Activated T-cell treated with anti-CD3 and anti-CD28 coated beads for 4 hours (primary cell): ENCODE data around the gene FMO3.

ENCODE experiments used
- DNase-seq: peaks from one replicate; pipeline ENCODE4 v3.0.0-alpha.2; 2020

The FMO3 gene

GRCh38 chr1:171090604-171091003 lies at the start of gene FMO3:
TSS of gene FMO3 (plus strand) at chr1:171090905. CDS start at chr1:171092659, 1,754 bp downstream.
- DNase-seq: no peak

DNA sequence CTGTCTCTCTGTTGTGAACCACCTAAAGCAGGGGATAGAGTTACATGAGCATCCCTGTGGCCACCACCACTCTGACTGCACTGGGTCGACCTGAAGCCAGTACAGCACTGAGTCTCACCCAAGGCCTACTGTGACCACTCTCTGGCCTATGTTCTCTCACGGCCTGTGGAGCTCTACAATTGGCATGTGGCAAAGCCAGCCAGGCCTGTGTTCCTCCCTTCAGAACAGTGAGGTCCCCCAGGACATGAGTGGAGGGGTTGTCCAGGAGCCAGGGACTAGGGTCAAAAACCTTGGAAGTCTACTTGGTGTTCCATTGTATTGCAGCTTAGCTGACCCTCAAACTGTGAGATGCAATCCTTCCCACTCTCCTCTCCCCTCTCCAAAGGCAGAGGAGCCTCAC lies 42.7 kb upstream of the FMO3 start:
- no peak for DNase-seq

- DNase-seq: no peak
Observed at GRCh38 chr1:171052977-171053376, 37.7 kb upstream of the FMO3 start.

GRCh38 chr1:171055966-171056643 lies 34.6 kb upstream of the FMO3 start:
- no peak for DNase-seq

- DNase-seq: no peak
Observed at GRCh38 chr1:171061425-171062143, 29.1 kb upstream of the FMO3 start.

DNA sequence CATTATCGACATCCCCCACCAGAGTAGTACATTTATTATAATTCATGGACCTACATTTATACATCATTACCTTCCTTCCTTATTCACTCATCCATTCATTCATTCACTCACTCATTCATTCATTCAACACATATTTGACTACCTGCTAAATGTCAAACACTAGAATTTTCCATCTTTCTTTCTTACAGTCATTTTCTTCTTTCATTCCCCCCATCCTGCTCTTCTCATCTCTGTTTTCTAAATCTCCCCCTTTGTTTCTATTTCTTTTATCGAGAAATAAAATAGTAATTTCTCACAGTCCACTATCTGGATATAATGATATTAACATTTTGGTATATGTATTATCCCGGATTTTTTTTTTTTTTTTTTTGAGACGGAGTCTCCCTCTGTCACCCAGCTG lies 27.8 kb upstream of the FMO3 start:
- DNase-seq: no peak

- DNase-seq: no peak
Observed at GRCh38 chr1:171075041-171075440, 15.7 kb upstream of the FMO3 start.

DNA sequence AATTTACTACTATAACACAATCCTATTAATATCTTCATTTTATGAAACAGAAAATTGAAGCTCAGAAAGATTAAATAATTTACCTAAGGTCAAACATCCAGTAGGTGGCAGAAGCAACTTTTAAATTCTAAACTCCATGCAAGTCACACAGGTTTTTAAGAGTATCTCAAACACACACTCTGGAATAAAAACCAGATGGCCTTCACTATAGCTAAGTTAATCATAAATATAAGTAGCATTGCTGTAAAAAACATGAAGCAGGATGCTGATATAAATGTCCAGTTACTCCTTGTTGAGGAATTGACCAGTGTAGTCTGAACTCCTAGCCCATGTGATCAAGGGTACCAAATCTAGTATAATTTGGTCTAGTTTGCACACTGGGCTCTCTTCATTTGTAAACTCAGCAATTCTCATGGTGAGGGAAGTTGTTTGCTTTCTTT lies 9.4 kb upstream of the FMO3 start:
- no peak for DNase-seq

- no peak for DNase-seq
Observed at GRCh38 chr1:171081763-171082201, 8.9 kb upstream of the FMO3 start.

DNA sequence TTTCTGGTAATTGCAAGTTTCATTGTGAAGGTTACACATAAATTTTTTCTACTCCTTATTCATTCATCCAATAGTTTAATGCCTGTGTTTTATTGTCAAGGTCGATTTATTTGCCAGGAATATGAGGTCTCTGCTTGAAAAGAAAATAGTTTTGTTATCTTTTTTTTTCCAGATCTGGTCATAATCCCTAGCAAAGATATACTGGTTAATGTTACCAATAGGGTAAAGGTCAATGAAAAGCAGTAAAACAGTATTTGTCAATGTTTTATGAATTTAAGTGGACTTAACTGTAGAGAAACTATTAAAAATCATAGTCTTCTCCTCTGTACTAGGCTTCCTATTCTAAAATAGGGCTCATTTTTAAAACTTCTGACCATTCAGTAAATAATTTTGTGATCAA lies 8.1 kb upstream of the FMO3 start:
- no peak for DNase-seq

GRCh38 chr1:171083222-171083621 lies 7.5 kb upstream of the FMO3 start:
- no peak for DNase-seq

- DNase-seq: no peak
Observed at GRCh38 chr1:171084091-171084490, 6.6 kb upstream of the FMO3 start.

DNA sequence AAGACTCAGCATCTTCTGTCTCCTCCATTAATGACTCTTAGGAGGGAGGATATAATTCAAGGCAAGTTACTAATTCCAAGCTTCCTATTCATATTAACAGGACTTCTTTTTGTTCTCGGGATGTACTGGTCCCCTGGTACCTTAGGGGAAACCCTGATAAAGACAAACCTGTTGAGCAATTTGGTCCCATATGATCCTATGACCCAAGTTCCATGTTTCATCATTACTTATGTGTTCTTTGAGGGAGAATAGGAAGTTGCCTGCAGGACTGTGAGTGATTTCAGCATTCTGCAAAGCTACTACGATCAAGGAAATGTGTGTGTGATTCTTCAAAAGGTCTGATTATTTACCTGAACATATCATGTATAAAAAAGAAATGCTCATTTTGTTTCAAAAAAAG lies 5.8 kb upstream of the FMO3 start:
- DNase-seq: no peak

DNA sequence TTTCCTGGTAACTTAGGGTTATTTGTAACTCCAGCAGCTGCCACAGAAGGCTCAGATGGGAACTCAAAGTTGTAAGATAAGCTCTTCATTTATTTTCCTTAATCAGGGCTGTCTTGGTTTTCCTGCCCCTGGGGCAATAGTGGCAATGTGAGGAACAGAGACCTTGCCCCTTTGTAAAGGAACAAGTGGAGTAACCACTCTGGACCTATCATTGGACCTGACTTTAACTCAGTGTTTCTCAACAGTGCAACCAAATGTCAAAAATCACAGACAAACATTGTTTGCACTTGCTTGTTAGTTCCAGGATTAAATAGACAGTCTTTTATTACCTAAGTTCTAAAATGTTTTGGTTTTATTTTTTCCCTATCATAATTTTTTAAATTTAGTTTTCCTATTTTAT lies 2.8 kb upstream of the FMO3 start:
- no peak for DNase-seq

DNA sequence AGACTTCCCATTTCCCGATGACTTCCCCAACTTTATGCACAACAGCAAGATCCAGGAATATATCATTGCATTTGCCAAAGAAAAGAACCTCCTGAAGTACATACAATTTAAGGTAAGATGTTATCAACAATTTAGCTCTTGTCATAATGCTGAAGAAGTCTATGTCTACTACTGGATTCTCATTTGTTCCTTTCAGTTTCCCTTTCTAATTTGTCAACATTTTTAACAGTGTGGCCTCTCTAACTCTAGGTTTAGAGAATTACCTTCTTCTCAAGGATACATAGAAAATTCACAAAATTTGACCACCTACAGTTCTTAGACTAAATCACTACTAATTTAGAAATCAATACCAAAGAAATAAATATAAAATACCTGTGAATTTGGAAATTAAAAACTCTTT lies 13.2 kb downstream of the FMO3 start:
- no peak for DNase-seq

GRCh38 chr1:171107262-171107940 lies 16.7 kb downstream of the FMO3 start:
- no peak for DNase-seq

DNA sequence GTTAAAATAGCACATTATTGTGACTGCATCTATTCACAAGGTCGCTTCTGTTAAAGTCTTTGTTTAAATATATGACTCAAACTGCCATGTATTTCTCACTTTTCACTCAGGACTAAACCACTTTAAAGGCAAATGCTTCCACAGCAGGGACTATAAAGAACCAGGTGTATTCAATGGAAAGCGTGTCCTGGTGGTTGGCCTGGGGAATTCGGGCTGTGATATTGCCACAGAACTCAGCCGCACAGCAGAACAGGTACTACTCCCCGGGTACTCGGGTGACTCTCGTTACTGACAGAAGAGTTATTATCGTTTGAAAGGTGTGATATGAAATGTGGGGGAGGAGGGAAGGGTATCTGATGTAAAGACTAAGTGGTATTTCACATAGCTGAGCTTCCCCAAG lies 17.3 kb downstream of the FMO3 start:
- no peak for DNase-seq

DNA sequence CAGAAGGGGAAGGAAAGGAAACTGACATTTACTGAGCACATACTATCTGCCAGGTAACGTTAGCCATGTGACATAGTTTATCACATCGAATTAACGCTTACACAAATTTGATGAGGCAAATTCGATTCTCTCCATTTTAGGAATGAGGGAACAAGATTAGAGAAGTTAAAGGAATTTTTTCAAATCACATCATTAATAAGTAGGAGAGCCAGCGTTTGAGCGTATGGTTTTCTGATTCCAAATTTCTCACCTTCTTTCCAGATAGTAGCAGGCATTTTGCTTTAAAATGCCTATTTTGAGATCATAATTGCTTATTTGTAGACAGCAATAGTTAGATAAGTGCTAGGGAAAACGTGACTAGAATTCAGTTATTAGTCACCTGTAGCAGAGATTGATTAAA lies 19.3 kb downstream of the FMO3 start:
- DNase-seq: no peak

- no peak for DNase-seq
Observed at GRCh38 chr1:171110621-171111326, 20.1 kb downstream of the FMO3 start.

DNA sequence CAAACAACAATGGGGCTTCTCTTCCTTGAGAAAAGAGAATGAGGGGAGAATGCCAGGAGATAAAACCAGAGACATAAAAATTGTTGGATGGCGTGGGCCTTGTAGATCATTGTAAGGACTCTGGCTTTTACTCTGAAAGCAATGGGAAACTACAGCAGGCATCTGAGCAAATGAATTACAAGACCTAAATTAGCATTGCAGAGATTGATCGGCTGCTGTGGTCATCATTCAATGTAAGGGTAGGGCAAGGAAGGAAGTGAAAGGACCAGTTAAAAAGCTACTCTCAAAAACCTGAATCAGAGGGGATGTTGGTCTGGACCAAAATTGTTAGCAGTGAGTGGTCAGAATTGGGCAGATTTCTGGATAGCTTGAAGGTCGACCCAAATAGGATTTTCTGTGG lies 21.4 kb downstream of the FMO3 start:
- DNase-seq: no peak

- DNase-seq: no peak
Observed at GRCh38 chr1:171113382-171113781, 22.7 kb downstream of the FMO3 start.

- no peak for DNase-seq
Observed at GRCh38 chr1:171115280-171115897, 24.7 kb downstream of the FMO3 start.

- no peak for DNase-seq
Observed at GRCh38 chr1:171116676-171117075, 26.0 kb downstream of the FMO3 start.
